ENCODE measurements around the gene RUVBL2. TPM values are rescaled to one million over a fixed set of nuclear protein-coding genes. Genes with fewer than 3 reads are reported as not detected.
"Not testable (repeated sequence)": the region's sequence is repeated elsewhere in the genome, so short reads cannot be mapped to it uniquely, and the experiment has no call there.

The RUVBL2 gene
- polyA plus RNA-seq, 1 donor from 2014 or later: 184 TPM

- Histone ChIP-seq H3K27me3 (ENCODE audit: insufficient read depth, low read depth, low read length) (peaks cover 13% of the 10 kb centered on the region), H3K4me2 (ENCODE audit: low read length) (no peak overlapping the region), H3K36me3 (ENCODE audit: insufficient read depth, low read length) (no peaks in the 10 kb centered on the region), H3K9ac (ENCODE audit: low read length) (no peak overlapping the region), H3K9me2 (ENCODE audit: insufficient read depth, low read length) (no peaks in the 10 kb centered on the region), H3K9me3 (ENCODE audit: low read length) (no peaks in the 10 kb centered on the region), H3K79me2 (replicated peaks; ENCODE audit: insufficient read depth, low read length) (no peaks in the 10 kb centered on the region), H2AFZ (ENCODE audit: low read depth, low read length) (no peak overlapping the region), H3K4me3 (ENCODE audit: low read length) (no peak overlapping the region), H3K27ac (ENCODE audit: low read length) (no peak overlapping the region), H4K20me1 (ENCODE audit: insufficient read depth) (no peaks in the 10 kb centered on the region), H3F3A (ENCODE audit: insufficient read depth, low read length, poor library complexity, severe bottlenecking) (no peaks in the 10 kb centered on the region)
- TF ChIP-seq CTCF (IDR thresholded peaks at IDR 0.05; ENCODE audit: poor library complexity, severe bottlenecking) (no peak), POLR2AphosphoS5 (IDR thresholded peaks at IDR 0.05) (no peak), REST (IDR thresholded peaks at IDR 0.05; ENCODE audit: borderline replicate concordance) (no peak), TAF1 (IDR thresholded peaks at IDR 0.05; ENCODE audit: low read depth) (no peak), EZH2 (IDR thresholded peaks at IDR 0.05; ENCODE audit: borderline replicate concordance, insufficient read depth, low read length, poor library complexity, severe bottlenecking) (no peak), EP300 (conservative IDR thresholded peaks at IDR 0.05; ENCODE audit: poor library complexity, severe bottlenecking) (no peak), RAD21 (conservative IDR thresholded peaks at IDR 0.05) (no peak), SMC3 (conservative IDR thresholded peaks at IDR 0.05; ENCODE audit: poor library complexity) (no peak), MXI1 (conservative IDR thresholded peaks at IDR 0.05; ENCODE audit: poor library complexity, severe bottlenecking) (no peak)
These were observed 27.5 kb downstream of the RUVBL2 start for GRCh38 chr19:49020931-49021895.

GRCh38 chr19:49022116-49022515 lies 28.4 kb downstream of the RUVBL2 start:
- Histone ChIP-seq H3F3A (ENCODE audit: insufficient read depth, low read length, poor library complexity, severe bottlenecking) (no peaks in the 10 kb centered on the region), H3K36me3 (ENCODE audit: insufficient read depth, low read length) (no peaks in the 10 kb centered on the region), H3K27me3 (ENCODE audit: insufficient read depth, low read depth, low read length) (peaks cover 13% of the 10 kb centered on the region), H3K9me2 (ENCODE audit: insufficient read depth, low read length) (no peaks in the 10 kb centered on the region), H3K9ac (ENCODE audit: low read length) (no peak overlapping the region), H3K4me2 (ENCODE audit: low read length) (no peak overlapping the region), H4K20me1 (ENCODE audit: insufficient read depth) (no peaks in the 10 kb centered on the region), H2AFZ (ENCODE audit: low read depth, low read length) (no peak overlapping the region), H3K9me3 (ENCODE audit: low read length) (no peaks in the 10 kb centered on the region), H3K79me2 (replicated peaks; ENCODE audit: insufficient read depth, low read length) (no peaks in the 10 kb centered on the region), H3K4me3 (ENCODE audit: low read length) (no peak overlapping the region), H3K27ac (ENCODE audit: low read length) (no peak overlapping the region)
- TF ChIP-seq POLR2AphosphoS5 (IDR thresholded peaks at IDR 0.05) (no peak), EP300 (conservative IDR thresholded peaks at IDR 0.05; ENCODE audit: poor library complexity, severe bottlenecking) (no peak), MXI1 (conservative IDR thresholded peaks at IDR 0.05; ENCODE audit: poor library complexity, severe bottlenecking) (no peak)

- not testable (repeated sequence) for H3K79me2 ChIP-seq (replicated peaks; ENCODE audit: insufficient read depth, low read length); H3F3A ChIP-seq (ENCODE audit: insufficient read depth, low read length, poor library complexity, severe bottlenecking); H3K27ac ChIP-seq (ENCODE audit: low read length); H4K20me1 ChIP-seq (ENCODE audit: insufficient read depth); H2AFZ ChIP-seq (ENCODE audit: low read depth, low read length); H3K4me2 ChIP-seq (ENCODE audit: low read length); H3K9ac ChIP-seq (ENCODE audit: low read length); H3K36me3 ChIP-seq (ENCODE audit: insufficient read depth, low read length); H3K9me3 ChIP-seq (ENCODE audit: low read length); H3K27me3 ChIP-seq (ENCODE audit: insufficient read depth, low read depth, low read length); H3K4me3 ChIP-seq (ENCODE audit: low read length); H3K9me2 ChIP-seq (ENCODE audit: insufficient read depth, low read length)
These were observed 30.5 kb downstream of the RUVBL2 start, which contains the start of gene CGB3 for GRCh38 chr19:49024233-49024632. Gene CGB3 (minus strand): TSS chr19:49024333. CDS start chr19:49023971, 362 bp downstream.

GRCh38 chr19:49025088-49025487 lies 31.4 kb downstream of the RUVBL2 start:
- not testable (repeated sequence) for H4K20me1 ChIP-seq (ENCODE audit: insufficient read depth); H3K4me3 ChIP-seq (ENCODE audit: low read length); H3K4me2 ChIP-seq (ENCODE audit: low read length); H3K9ac ChIP-seq (ENCODE audit: low read length); H3K9me2 ChIP-seq (ENCODE audit: insufficient read depth, low read length); H3K27ac ChIP-seq (ENCODE audit: low read length); H3F3A ChIP-seq (ENCODE audit: insufficient read depth, low read length, poor library complexity, severe bottlenecking); H3K36me3 ChIP-seq (ENCODE audit: insufficient read depth, low read length); H3K79me2 ChIP-seq (replicated peaks; ENCODE audit: insufficient read depth, low read length); H3K27me3 ChIP-seq (ENCODE audit: insufficient read depth, low read depth, low read length); H3K9me3 ChIP-seq (ENCODE audit: low read length); H2AFZ ChIP-seq (ENCODE audit: low read depth, low read length)

Measured in neural cell (in vitro differentiated cells).